Neural cell (in vitro differentiated cells): ENCODE measurements around the gene NFX1.

Experiments
- EZH2 ChIP-seq: fragments of 200-600, 300-800 bp; shearing (Covaris generic), sonication (generic); IDR thresholded peaks from 2 replicates; pipeline ENCODE4 v1.6.1; 2014; ENCODE audit warnings: antibody characterized with exemption, low read length, borderline replicate concordance, mild to moderate bottlenecking; ENCODE audit not compliant: insufficient read depth, poor library complexity, severe bottlenecking
- MXI1 ChIP-seq: fragments of 450-650 bp; conservative IDR thresholded peaks from 2 replicates; pipeline ENCODE4 v1.6.1; 2014; ENCODE audit warnings: antibody characterized with exemption, mild to moderate bottlenecking; ENCODE audit not compliant: poor library complexity, severe bottlenecking
- POLR2AphosphoS5 ChIP-seq: IDR thresholded peaks from 2 replicates; pipeline ENCODE4 v1.6.1; 2012
- RAD21 ChIP-seq: fragments of 450-650 bp; conservative IDR thresholded peaks from 2 replicates; pipeline ENCODE4 v1.6.1; 2014; ENCODE audit warnings: antibody characterized with exemption, mild to moderate bottlenecking, moderate library complexity
- TAF1 ChIP-seq: IDR thresholded peaks from 2 replicates; pipeline ENCODE4 v1.6.1; 2012; ENCODE audit warnings: low read depth
- TF ChIP-seq, protein P1 (sequence below): fragments of 450-650 bp; IDR thresholded peaks from 2 replicates; pipeline ENCODE4 v1.5.1; 2014; ENCODE audit warnings: antibody characterized with exemption, mild to moderate bottlenecking, moderate library complexity; ENCODE audit not compliant: poor library complexity, severe bottlenecking

DNA sequence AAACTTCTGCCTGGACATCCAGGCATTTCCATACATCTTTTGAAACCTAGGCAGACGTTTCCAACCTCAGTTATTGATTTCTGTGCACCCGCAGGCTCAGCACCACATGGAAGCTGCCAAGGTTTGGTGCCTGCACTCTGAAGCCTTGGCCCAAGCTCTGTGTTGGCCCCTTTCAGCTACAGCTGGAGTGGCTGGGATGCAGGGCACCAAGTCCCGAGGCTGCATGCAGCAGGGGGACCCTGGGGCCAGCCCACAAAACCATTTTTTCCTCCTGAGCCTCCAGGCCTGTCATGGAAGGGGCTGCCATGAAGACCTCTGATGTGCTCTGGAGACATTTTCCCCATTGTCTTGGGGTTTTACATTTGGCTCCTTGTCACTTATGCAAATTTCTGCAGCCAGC, 49.9 kb downstream of the NFX1 start:
- TF ChIP-seq, protein P1, sequence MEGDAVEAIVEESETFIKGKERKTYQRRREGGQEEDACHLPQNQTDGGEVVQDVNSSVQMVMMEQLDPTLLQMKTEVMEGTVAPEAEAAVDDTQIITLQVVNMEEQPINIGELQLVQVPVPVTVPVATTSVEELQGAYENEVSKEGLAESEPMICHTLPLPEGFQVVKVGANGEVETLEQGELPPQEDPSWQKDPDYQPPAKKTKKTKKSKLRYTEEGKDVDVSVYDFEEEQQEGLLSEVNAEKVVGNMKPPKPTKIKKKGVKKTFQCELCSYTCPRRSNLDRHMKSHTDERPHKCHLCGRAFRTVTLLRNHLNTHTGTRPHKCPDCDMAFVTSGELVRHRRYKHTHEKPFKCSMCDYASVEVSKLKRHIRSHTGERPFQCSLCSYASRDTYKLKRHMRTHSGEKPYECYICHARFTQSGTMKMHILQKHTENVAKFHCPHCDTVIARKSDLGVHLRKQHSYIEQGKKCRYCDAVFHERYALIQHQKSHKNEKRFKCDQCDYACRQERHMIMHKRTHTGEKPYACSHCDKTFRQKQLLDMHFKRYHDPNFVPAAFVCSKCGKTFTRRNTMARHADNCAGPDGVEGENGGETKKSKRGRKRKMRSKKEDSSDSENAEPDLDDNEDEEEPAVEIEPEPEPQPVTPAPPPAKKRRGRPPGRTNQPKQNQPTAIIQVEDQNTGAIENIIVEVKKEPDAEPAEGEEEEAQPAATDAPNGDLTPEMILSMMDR = no peak
- TF ChIP-seq RAD21 (no peak), EZH2 (no peak), MXI1 (no peak), POLR2AphosphoS5 (no peak), TAF1 (no peak)
